ENCODE results near the gene ABHD12B. TPM values are rescaled to one million over a fixed set of nuclear protein-coding genes. Genes with fewer than 3 reads are reported as not detected.

Gene ABHD12B
- polyA plus RNA-seq, 1 of the 3 experiments (the other 2 are of a cell fraction) = not detected

DNA sequence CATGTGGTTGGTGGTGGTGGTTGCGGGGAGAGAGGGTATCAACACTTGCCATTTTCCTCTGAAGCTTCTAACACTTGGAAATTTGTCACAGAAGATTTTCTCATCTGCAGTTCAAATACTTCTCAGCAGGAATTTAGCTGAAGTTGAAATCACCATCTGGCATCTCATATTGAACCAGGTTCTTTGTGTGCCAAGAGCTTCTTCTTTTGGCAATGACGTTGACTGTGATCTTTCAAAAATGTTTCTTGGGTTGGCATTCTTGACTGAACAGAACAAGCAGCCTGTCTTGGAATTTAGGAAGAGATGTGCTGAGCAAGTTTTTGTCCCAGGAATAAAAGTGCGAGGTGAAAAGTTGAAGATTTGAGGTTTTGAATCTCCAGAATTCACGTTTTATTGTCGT lies 32.2 kb upstream of the ABHD12B start:
- no peak for DNase-seq
- Histone ChIP-seq H3K9ac (no peak overlapping the region), H2AFZ (ENCODE audit: low read depth) (no peak overlapping the region), H3K27ac (ENCODE audit: low read depth in 2 of 2, low read length in 1 of 2) (no peak overlapping the region), H4K20me1 (ENCODE audit: insufficient read depth) (no peaks in the 10 kb centered on the region), H3K9me2 (no peaks in the 10 kb centered on the region), H3K4me1 (ENCODE audit: control insufficient read depth in 1 of 2, insufficient read depth in 2 of 2, low read depth in 1 of 2, low read length in 1 of 2) (no peaks in the 10 kb centered on the region), H3K4me2 (no peak overlapping the region), H3F3A (replicated peaks; ENCODE audit: insufficient read depth) (no peaks in the 10 kb centered on the region), H3K4me3 (ENCODE audit: low read depth in 2 of 2, low read length in 1 of 2) (no peak overlapping the region), H3K27me3 (ENCODE audit: insufficient read depth) (no peaks in the 10 kb centered on the region), H3K9me3 (no peaks in the 10 kb centered on the region), H3K79me2 (ENCODE audit: insufficient read depth) (no peaks in the 10 kb centered on the region), H3K36me3 (replicated peaks in 1 of 2; ENCODE audit: control insufficient read depth in 1 of 2, insufficient read depth in 2 of 2, low read length in 1 of 2) (no peaks in the 10 kb centered on the region)
- TF ChIP-seq MEF2A (IDR thresholded peaks at IDR 0.05; ENCODE audit: borderline replicate concordance, low read depth) (no peak), RCOR1 (IDR thresholded peaks at IDR 0.05; ENCODE audit: low read length) (no peak), NRF1 (IDR thresholded peaks at IDR 0.05; ENCODE audit: low read depth, low read length) (no peak), RFX5 (IDR thresholded peaks at IDR 0.05; ENCODE audit: low read length) (no peak), ELF1 (IDR thresholded peaks at IDR 0.05) (no peak), JUND (IDR thresholded peaks at IDR 0.05) (no peak), FOSL2 (IDR thresholded peaks at IDR 0.05; ENCODE audit: borderline replicate concordance, low read depth) (no peak), TCF12 (IDR thresholded peaks at IDR 0.05) (no peak), MXI1 (IDR thresholded peaks at IDR 0.05; ENCODE audit: low read depth, low read length) (no peak), EZH2phosphoT487 (IDR thresholded peaks at IDR 0.05; ENCODE audit: borderline replicate concordance, low read depth) (no peak), RAD21 (IDR thresholded peaks at IDR 0.05; ENCODE audit: low read length) (no peak), SMC3 (IDR thresholded peaks at IDR 0.05; ENCODE audit: low read depth, low read length) (no peak), FOXM1 (IDR thresholded peaks at IDR 0.05; ENCODE audit: low read depth) (no peak), RXRA (IDR thresholded peaks at IDR 0.05; ENCODE audit: borderline replicate concordance, low read depth) (no peak)
- TF ChIP-seq, protein P1, sequence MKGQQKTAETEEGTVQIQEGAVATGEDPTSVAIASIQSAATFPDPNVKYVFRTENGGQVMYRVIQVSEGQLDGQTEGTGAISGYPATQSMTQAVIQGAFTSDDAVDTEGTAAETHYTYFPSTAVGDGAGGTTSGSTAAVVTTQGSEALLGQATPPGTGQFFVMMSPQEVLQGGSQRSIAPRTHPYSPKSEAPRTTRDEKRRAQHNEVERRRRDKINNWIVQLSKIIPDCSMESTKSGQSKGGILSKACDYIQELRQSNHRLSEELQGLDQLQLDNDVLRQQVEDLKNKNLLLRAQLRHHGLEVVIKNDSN (IDR thresholded peaks at IDR 0.05; ENCODE audit: borderline replicate concordance, low read depth) = no peak
- TF ChIP-seq, protein P2, sequence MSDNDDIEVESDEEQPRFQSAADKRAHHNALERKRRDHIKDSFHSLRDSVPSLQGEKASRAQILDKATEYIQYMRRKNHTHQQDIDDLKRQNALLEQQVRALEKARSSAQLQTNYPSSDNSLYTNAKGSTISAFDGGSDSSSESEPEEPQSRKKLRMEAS (IDR thresholded peaks at IDR 0.05; ENCODE audit: low read depth) = no peak
- TF ChIP-seq, protein P3, sequence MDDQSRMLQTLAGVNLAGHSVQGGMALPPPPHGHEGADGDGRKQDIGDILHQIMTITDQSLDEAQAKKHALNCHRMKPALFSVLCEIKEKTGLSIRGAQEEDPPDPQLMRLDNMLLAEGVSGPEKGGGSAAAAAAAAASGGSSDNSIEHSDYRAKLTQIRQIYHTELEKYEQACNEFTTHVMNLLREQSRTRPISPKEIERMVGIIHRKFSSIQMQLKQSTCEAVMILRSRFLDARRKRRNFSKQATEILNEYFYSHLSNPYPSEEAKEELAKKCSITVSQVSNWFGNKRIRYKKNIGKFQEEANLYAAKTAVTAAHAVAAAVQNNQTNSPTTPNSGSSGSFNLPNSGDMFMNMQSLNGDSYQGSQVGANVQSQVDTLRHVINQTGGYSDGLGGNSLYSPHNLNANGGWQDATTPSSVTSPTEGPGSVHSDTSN (IDR thresholded peaks at IDR 0.05) = no peak
- TF ChIP-seq, protein P4, sequence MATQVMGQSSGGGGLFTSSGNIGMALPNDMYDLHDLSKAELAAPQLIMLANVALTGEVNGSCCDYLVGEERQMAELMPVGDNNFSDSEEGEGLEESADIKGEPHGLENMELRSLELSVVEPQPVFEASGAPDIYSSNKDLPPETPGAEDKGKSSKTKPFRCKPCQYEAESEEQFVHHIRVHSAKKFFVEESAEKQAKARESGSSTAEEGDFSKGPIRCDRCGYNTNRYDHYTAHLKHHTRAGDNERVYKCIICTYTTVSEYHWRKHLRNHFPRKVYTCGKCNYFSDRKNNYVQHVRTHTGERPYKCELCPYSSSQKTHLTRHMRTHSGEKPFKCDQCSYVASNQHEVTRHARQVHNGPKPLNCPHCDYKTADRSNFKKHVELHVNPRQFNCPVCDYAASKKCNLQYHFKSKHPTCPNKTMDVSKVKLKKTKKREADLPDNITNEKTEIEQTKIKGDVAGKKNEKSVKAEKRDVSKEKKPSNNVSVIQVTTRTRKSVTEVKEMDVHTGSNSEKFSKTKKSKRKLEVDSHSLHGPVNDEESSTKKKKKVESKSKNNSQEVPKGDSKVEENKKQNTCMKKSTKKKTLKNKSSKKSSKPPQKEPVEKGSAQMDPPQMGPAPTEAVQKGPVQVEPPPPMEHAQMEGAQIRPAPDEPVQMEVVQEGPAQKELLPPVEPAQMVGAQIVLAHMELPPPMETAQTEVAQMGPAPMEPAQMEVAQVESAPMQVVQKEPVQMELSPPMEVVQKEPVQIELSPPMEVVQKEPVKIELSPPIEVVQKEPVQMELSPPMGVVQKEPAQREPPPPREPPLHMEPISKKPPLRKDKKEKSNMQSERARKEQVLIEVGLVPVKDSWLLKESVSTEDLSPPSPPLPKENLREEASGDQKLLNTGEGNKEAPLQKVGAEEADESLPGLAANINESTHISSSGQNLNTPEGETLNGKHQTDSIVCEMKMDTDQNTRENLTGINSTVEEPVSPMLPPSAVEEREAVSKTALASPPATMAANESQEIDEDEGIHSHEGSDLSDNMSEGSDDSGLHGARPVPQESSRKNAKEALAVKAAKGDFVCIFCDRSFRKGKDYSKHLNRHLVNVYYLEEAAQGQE (IDR thresholded peaks at IDR 0.05; ENCODE audit: low read depth, low read length) = no peak
- TF ChIP-seq, protein P5, sequence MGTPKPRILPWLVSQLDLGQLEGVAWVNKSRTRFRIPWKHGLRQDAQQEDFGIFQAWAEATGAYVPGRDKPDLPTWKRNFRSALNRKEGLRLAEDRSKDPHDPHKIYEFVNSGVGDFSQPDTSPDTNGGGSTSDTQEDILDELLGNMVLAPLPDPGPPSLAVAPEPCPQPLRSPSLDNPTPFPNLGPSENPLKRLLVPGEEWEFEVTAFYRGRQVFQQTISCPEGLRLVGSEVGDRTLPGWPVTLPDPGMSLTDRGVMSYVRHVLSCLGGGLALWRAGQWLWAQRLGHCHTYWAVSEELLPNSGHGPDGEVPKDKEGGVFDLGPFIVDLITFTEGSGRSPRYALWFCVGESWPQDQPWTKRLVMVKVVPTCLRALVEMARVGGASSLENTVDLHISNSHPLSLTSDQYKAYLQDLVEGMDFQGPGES (IDR thresholded peaks at IDR 0.05; ENCODE audit: low read depth, low read length) = no peak
- TF ChIP-seq, protein P6, sequence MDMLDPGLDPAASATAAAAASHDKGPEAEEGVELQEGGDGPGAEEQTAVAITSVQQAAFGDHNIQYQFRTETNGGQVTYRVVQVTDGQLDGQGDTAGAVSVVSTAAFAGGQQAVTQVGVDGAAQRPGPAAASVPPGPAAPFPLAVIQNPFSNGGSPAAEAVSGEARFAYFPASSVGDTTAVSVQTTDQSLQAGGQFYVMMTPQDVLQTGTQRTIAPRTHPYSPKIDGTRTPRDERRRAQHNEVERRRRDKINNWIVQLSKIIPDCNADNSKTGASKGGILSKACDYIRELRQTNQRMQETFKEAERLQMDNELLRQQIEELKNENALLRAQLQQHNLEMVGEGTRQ (IDR thresholded peaks at IDR 0.05; ENCODE audit: borderline replicate concordance, low read depth, low read length) = no peak
- 93% methylated on average over 5 of the region's 5 CpGs for WGBS (ENCODE audit: low lambda C conversion rate)
- ChIA-PET CTCF (interaction anchor here (0.6 to 2.3 kb wide), 3 partner anchors 21 to 156 kb away, joined by 3 to 13 read pairs (median 4); no protein-coding TSS in a partner anchor), POLR2A (no interaction called here)
